A673 (cell line): ENCODE results near the gene UBE2K. TPM values are rescaled to one million over a fixed set of nuclear protein-coding genes. Genes with fewer than 3 reads are reported as not detected.

Experiments used
- BruUV-seq: library from RNA; stranded (reverse); fragments of 400-500 nt; replicated peaks from 2 replicates; lab custom pipeline; 2021; lab: Mats Ljungman, UMichigan
- CTCF ChIA-PET: fragments of 300-600 bp; sonication (Branson Sonifier 250); formaldehyde crosslinking; loops from one replicate; lab custom pipeline; 2022; ENCODE audit warnings: antibody characterized with exemption; lab: Charles Lee
- POLR2A ChIA-PET: fragments of 300-600 bp; sonication (Branson Sonifier 250); formaldehyde crosslinking; loops from one replicate; lab custom pipeline; 2022; ENCODE audit warnings: antibody characterized with exemption; ENCODE audit not compliant: low non-redundant PET; lab: Charles Lee
- DNase-seq: peaks from one replicate; pipeline ENCODE4 v3.0.0-alpha.2; 2015; ENCODE audit warnings: low spot score
- H3K27ac ChIP-seq: fragments of 200-600 bp; sonication (generic); 2 replicates; pipeline ENCODE4 v1.5.1; 2016; ENCODE audit warnings: mixed run types, low read depth, mild to moderate bottlenecking, mixed read lengths, antibody characterized with exemption, low read length; ENCODE audit not compliant: poor library complexity, severe bottlenecking
- H3K27me3 ChIP-seq: fragments of 200-600 bp; sonication (generic); replicated peaks from 2 replicates; pipeline ENCODE4 v1.6.1; 2017; ENCODE audit warnings: mixed run types, low read depth, mild to moderate bottlenecking, mixed read lengths, antibody characterized with exemption, low read length; ENCODE audit not compliant: insufficient read depth, poor library complexity
- H3K36me3 ChIP-seq: fragments of 200-600 bp; sonication (generic); 2 replicates; pipeline ENCODE4 v1.6.1; 2016; ENCODE audit warnings: mixed run types, mild to moderate bottlenecking, mixed read lengths, antibody characterized with exemption, low read length; ENCODE audit not compliant: insufficient read depth, poor library complexity, severe bottlenecking
- H3K4me1 ChIP-seq: fragments of 200-600 bp; sonication (generic); 2 replicates; pipeline ENCODE4 v1.6.1; 2017; ENCODE audit warnings: mixed run types, mild to moderate bottlenecking, mixed read lengths, antibody characterized with exemption, low read length; ENCODE audit not compliant: insufficient read depth, poor library complexity, severe bottlenecking
- H3K4me3 ChIP-seq: fragments of 200-600 bp; sonication (generic); 2 replicates; pipeline ENCODE4 v1.5.1; 2016; ENCODE audit warnings: low read depth, mixed run types, mild to moderate bottlenecking, mixed read lengths, low read length; ENCODE audit not compliant: poor library complexity, severe bottlenecking
- H3K9me3 ChIP-seq: fragments of 200-600 bp; sonication (generic); 2 replicates; pipeline ENCODE4 v1.6.1; 2016; ENCODE audit warnings: mixed run types, low read depth, mild to moderate bottlenecking, mixed read lengths, antibody characterized with exemption, low read length; ENCODE audit not compliant: poor library complexity, severe bottlenecking
- CTCF ChIP-seq: fragments of 300-800, 200-600 bp; sonication (generic); conservative IDR thresholded peaks from 2 replicates; pipeline ENCODE4 v1.5.1; 2017; ENCODE audit warnings: low read depth, mild to moderate bottlenecking, antibody characterized with exemption, low read length, moderate library complexity, mixed read lengths
- EZH2 ChIP-seq: fragments of 200-600 bp; sonication (generic); IDR thresholded peaks from 2 replicates; pipeline ENCODE4 v1.6.1; 2017; ENCODE audit warnings: borderline replicate concordance, low read depth, mild to moderate bottlenecking, mixed read lengths, antibody characterized with exemption, low read length; ENCODE audit not compliant: poor library complexity, severe bottlenecking
- intact Hi-C: fragments of 100-400 bp; cut with micrococcal nuclease; formaldehyde crosslinking; loops from one replicate; pipeline ENCODE4 v1.10.0; 2022; ENCODE audit not compliant: unreplicated experiment
- total RNA-seq: library from RNA; stranded (reverse); gene quantifications from 2 replicates; pipeline ENCODE4 v1.2.3, GENCODE V29; 2021

The UBE2K gene
- total RNA-seq, 1 experiment from 2014 or later = 137 TPM

- BruUV-seq = no TSS peak
- H3K27ac ChIP-seq = no peak overlapping the region
- no peak for DNase-seq
- no peaks in the 10 kb centered on the region for H3K36me3 ChIP-seq
- H3K4me1 ChIP-seq = no peaks in the 10 kb centered on the region
- H3K27me3 ChIP-seq = no peaks in the 10 kb centered on the region
- POLR2A ChIA-PET = no interaction called here
- TF ChIP-seq EZH2 = no peak
- TF ChIP-seq CTCF = no peak
- intact Hi-C loops = no loop called here
- H3K9me3 ChIP-seq = no peaks in the 10 kb centered on the region
- CTCF ChIA-PET = no interaction called here
- no peak overlapping the region for H3K4me3 ChIP-seq
Measured at GRCh38 chr4:39785083-39785482, 87.1 kb downstream of the UBE2K start.

DNA sequence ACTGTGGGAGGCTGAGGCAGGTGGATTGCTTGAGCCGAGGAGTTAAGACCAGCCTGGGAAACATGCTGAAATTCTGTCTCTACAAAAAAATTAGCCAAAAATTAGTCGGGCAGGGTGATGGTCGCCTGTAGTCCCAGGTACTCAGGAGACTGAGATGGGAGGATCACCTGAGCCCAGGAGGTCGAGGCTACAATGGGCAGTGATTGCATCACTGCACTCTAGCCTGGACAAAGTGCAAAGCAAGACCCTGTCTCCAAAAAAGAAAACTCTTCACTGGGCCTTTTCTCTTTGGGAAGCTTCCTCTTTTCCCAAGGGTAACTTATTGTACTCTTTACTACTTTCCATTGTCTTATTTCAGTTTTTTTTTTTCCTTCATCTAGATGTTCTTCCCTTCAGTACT is 88.9 kb downstream of the UBE2K start:
- Histone ChIP-seq H3K9me3 (no peaks in the 10 kb centered on the region), H3K4me1 (no peaks in the 10 kb centered on the region), H3K36me3 (no peaks in the 10 kb centered on the region), H3K4me3 (no peak overlapping the region), H3K27ac (no peak overlapping the region), H3K27me3 (no peaks in the 10 kb centered on the region)
- no peak for DNase-seq
- intact Hi-C loops = no loop called here
- TF ChIP-seq CTCF = no peak
- TF ChIP-seq EZH2 = no peak
- no TSS peak for BruUV-seq
- CTCF ChIA-PET = no interaction called here
- POLR2A ChIA-PET = interaction anchor here (0.6 kb wide), 1 partner anchor 28 kb away, joined by 4 read pairs; no protein-coding TSS in a partner anchor

DNA sequence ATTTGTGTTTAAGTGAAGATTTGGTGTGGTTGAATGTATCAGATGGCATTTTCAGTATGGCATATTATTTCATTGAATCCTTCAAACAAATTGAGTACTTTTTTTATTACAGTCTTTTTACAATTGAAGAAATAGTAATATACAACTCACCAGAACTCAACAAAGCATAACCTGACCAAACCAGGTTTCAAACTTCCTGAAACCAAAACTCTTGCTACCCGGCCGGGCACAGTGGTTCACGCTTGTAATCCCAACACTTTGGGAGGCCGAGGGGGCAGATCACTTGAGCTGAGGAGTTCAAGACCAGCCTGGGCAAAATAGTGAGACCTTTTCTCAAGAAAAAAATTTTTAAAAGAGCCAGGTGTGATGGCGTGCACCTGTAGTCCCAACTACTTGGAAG is 94.2 kb downstream of the UBE2K start:
- no peak for TF ChIP-seq CTCF
- no peak for TF ChIP-seq EZH2
- Histone ChIP-seq H3K4me1 (no peaks in the 10 kb centered on the region), H3K9me3 (no peaks in the 10 kb centered on the region), H3K27ac (no peak overlapping the region), H3K36me3 (no peaks in the 10 kb centered on the region), H3K4me3 (no peak overlapping the region), H3K27me3 (no peaks in the 10 kb centered on the region)
- no TSS peak for BruUV-seq
- ChIA-PET POLR2A (no interaction called here), CTCF (no interaction called here)
- intact Hi-C loops = no loop called here
- no peak for DNase-seq
